Stimulated activated memory B cell treated with anti-CD40 and anti-IgM and Interleukin-4, amounts not matched to agents 10 μg/mL and 1 μg/mL and 100 μg/mL, for 72 hours (primary cell): ENCODE results near the gene SMARCE1.

Experiments
- ATAC-seq: fragments of 150-1000 bp; cut with Tn5 transposase; 2 replicates; pipeline ENCODE4 v1.10.0; 2021
- H3K27ac Mint-ChIP-seq: one replicate; pipeline ENCODE4 v1.8.0; 2022; ENCODE audit warnings: mild to moderate bottlenecking, mixed read lengths
- H3K27me3 Mint-ChIP-seq: one replicate; pipeline ENCODE4 v1.8.0; 2022; ENCODE audit warnings: mixed read lengths
- H3K36me3 Mint-ChIP-seq: one replicate; pipeline ENCODE4 v1.8.0; 2022; ENCODE audit warnings: mixed read lengths
- H3K4me1 Mint-ChIP-seq: one replicate; pipeline ENCODE4 v1.8.0; 2022; ENCODE audit warnings: mixed read lengths
- H3K4me3 Mint-ChIP-seq: one replicate; pipeline ENCODE4 v1.8.0; 2022; ENCODE audit warnings: mild to moderate bottlenecking, moderate library complexity, mixed read lengths
- H3K9me3 Mint-ChIP-seq: one replicate; pipeline ENCODE4 v1.8.0; 2022; ENCODE audit warnings: mixed read lengths

Gene SMARCE1

GRCh38 chr17:40663252-40663651, 15.6 kb upstream of the SMARCE1 start:
- no peaks in the 10 kb centered on the region for H3K36me3 Mint-ChIP-seq
- ATAC-seq, result no peak
- H3K27ac Mint-ChIP-seq, result no peak overlapping the region
- peaks cover 37% of the 10 kb centered on the region for H3K27me3 Mint-ChIP-seq
- no peaks in the 10 kb centered on the region for H3K9me3 Mint-ChIP-seq
- peaks cover 4% of the 10 kb centered on the region for H3K4me1 Mint-ChIP-seq
- H3K4me3 Mint-ChIP-seq, result no peak overlapping the region

- no peaks in the 10 kb centered on the region for H3K9me3 Mint-ChIP-seq
- no peak overlapping the region for H3K27ac Mint-ChIP-seq
- no peak overlapping the region for H3K4me3 Mint-ChIP-seq
- ATAC-seq, result no peak
- H3K4me1 Mint-ChIP-seq, result peaks cover 1% of the 10 kb centered on the region
- H3K27me3 Mint-ChIP-seq, result peaks cover 21% of the 10 kb centered on the region
- no peaks in the 10 kb centered on the region for H3K36me3 Mint-ChIP-seq
Measured at GRCh38 chr17:40659911-40660310, 12.3 kb upstream of the SMARCE1 start.

- no peaks in the 10 kb centered on the region for H3K4me1 Mint-ChIP-seq
- no peak overlapping the region for H3K4me3 Mint-ChIP-seq
- no peaks in the 10 kb centered on the region for H3K36me3 Mint-ChIP-seq
- H3K27ac Mint-ChIP-seq, result no peak overlapping the region
- no peaks in the 10 kb centered on the region for H3K9me3 Mint-ChIP-seq
- peaks cover 17% of the 10 kb centered on the region for H3K27me3 Mint-ChIP-seq
- no peak for ATAC-seq
Measured at GRCh38 chr17:40658396-40658795, 10.8 kb upstream of the SMARCE1 start.

- H3K36me3 Mint-ChIP-seq, result no peaks in the 10 kb centered on the region
- peaks cover 9% of the 10 kb centered on the region for H3K4me1 Mint-ChIP-seq
- H3K4me3 Mint-ChIP-seq, result no peak overlapping the region
Measured at GRCh38 chr17:40651939-40652338, 4.3 kb upstream of the SMARCE1 start.

GRCh38 chr17:40648384-40648968, 858 bp upstream of the SMARCE1 start:
- H3K36me3 Mint-ChIP-seq, result peaks cover 13% of the 10 kb centered on the region
- H3K27ac Mint-ChIP-seq, result peak overlapping the region; percentile 100
- no peaks in the 10 kb centered on the region for H3K9me3 Mint-ChIP-seq
- ATAC-seq, result peak; percentile 46
- peak overlapping the region; percentile 95 for H3K4me3 Mint-ChIP-seq
- H3K27me3 Mint-ChIP-seq, result no peaks in the 10 kb centered on the region
- peaks cover 28% of the 10 kb centered on the region for H3K4me1 Mint-ChIP-seq

More at GRCh38 chr17:40651939-40652338, 4.3 kb upstream of the SMARCE1 start:
- Mint-ChIP-seq H3K27me3 (no peaks in the 10 kb centered on the region), H3K27ac (no peak overlapping the region), H3K9me3 (no peaks in the 10 kb centered on the region)
- ATAC-seq, result no peak

- Mint-ChIP-seq H3K36me3 (peaks cover 25% of the 10 kb centered on the region), H3K9me3 (no peaks in the 10 kb centered on the region), H3K4me3 (peak overlapping the region; percentile 95), H3K27ac (peak overlapping the region; percentile 100), H3K27me3 (no peaks in the 10 kb centered on the region), H3K4me1 (peaks cover 31% of the 10 kb centered on the region)
- ATAC-seq, result peak; percentile 65
Measured at GRCh38 chr17:40646791-40647623, 611 bp downstream of the SMARCE1 start.

GRCh38 chr17:40645943-40646342, 1.7 kb downstream of the SMARCE1 start:
- no peak for ATAC-seq
- peaks cover 34% of the 10 kb centered on the region for H3K4me1 Mint-ChIP-seq
- no peak overlapping the region for H3K27ac Mint-ChIP-seq

GRCh38 chr17:40645291-40645690, 2.3 kb downstream of the SMARCE1 start:
- Mint-ChIP-seq H3K27ac (peak overlapping the region; percentile 17), H3K4me3 (peak overlapping the region; percentile 14), H3K4me1 (peaks cover 39% of the 10 kb centered on the region), H3K27me3 (no peaks in the 10 kb centered on the region), H3K9me3 (no peaks in the 10 kb centered on the region), H3K36me3 (peaks cover 35% of the 10 kb centered on the region)
- ATAC-seq, result no peak

More at GRCh38 chr17:40645943-40646342, 1.7 kb downstream of the SMARCE1 start:
- Mint-ChIP-seq H3K27me3 (no peaks in the 10 kb centered on the region), H3K9me3 (no peaks in the 10 kb centered on the region), H3K4me3 (no peak overlapping the region), H3K36me3 (peaks cover 29% of the 10 kb centered on the region)

- Mint-ChIP-seq H3K36me3 (peaks cover 63% of the 10 kb centered on the region), H3K27me3 (no peaks in the 10 kb centered on the region), H3K9me3 (no peaks in the 10 kb centered on the region), H3K4me3 (no peak overlapping the region), H3K4me1 (peaks cover 17% of the 10 kb centered on the region), H3K27ac (no peak overlapping the region)
- no peak for ATAC-seq
Measured at GRCh38 chr17:40637931-40638330, 9.7 kb downstream of the SMARCE1 start.

- H3K9me3 Mint-ChIP-seq, result no peaks in the 10 kb centered on the region
- no peaks in the 10 kb centered on the region for H3K27me3 Mint-ChIP-seq
- ATAC-seq, result no peak
- peaks cover 62% of the 10 kb centered on the region for H3K36me3 Mint-ChIP-seq
- no peak overlapping the region for H3K4me3 Mint-ChIP-seq
- peak overlapping the region; percentile 62 for H3K27ac Mint-ChIP-seq
- no peaks in the 10 kb centered on the region for H3K4me1 Mint-ChIP-seq
Measured at GRCh38 chr17:40633871-40634270, 13.7 kb downstream of the SMARCE1 start.

GRCh38 chr17:40632216-40632615, 15.4 kb downstream of the SMARCE1 start:
- H3K27ac Mint-ChIP-seq, result no peak overlapping the region
- no peak for ATAC-seq
- peaks cover 59% of the 10 kb centered on the region for H3K36me3 Mint-ChIP-seq
- no peaks in the 10 kb centered on the region for H3K4me1 Mint-ChIP-seq
- H3K9me3 Mint-ChIP-seq, result no peaks in the 10 kb centered on the region
- no peaks in the 10 kb centered on the region for H3K27me3 Mint-ChIP-seq
- no peak overlapping the region for H3K4me3 Mint-ChIP-seq

- H3K36me3 Mint-ChIP-seq, result peaks cover 48% of the 10 kb centered on the region
- no peaks in the 10 kb centered on the region for H3K27me3 Mint-ChIP-seq
- H3K4me3 Mint-ChIP-seq, result no peak overlapping the region
- H3K9me3 Mint-ChIP-seq, result no peaks in the 10 kb centered on the region
- peaks cover 10% of the 10 kb centered on the region for H3K4me1 Mint-ChIP-seq
- ATAC-seq, result no peak
- H3K27ac Mint-ChIP-seq, result no peak overlapping the region
Measured at GRCh38 chr17:40629842-40630241, 17.8 kb downstream of the SMARCE1 start.

GRCh38 chr17:40625311-40625710, 22.3 kb downstream of the SMARCE1 start:
- no peaks in the 10 kb centered on the region for H3K9me3 Mint-ChIP-seq
- H3K4me1 Mint-ChIP-seq, result peaks cover 44% of the 10 kb centered on the region
- no peak overlapping the region for H3K4me3 Mint-ChIP-seq
- ATAC-seq, result no peak
- H3K27ac Mint-ChIP-seq, result peak overlapping the region; percentile 88
- H3K27me3 Mint-ChIP-seq, result no peaks in the 10 kb centered on the region
- peaks cover 13% of the 10 kb centered on the region for H3K36me3 Mint-ChIP-seq

- H3K27ac Mint-ChIP-seq, result peak overlapping the region; percentile 88
- H3K36me3 Mint-ChIP-seq, result peaks cover 9% of the 10 kb centered on the region
- no peaks in the 10 kb centered on the region for H3K9me3 Mint-ChIP-seq
- peak overlapping the region; percentile 44 for H3K4me3 Mint-ChIP-seq
- peaks cover 58% of the 10 kb centered on the region for H3K4me1 Mint-ChIP-seq
- H3K27me3 Mint-ChIP-seq, result no peaks in the 10 kb centered on the region
- peak; percentile 58 for ATAC-seq
Measured at GRCh38 chr17:40623419-40624210, 24.0 kb downstream of the SMARCE1 start.

- H3K4me3 Mint-ChIP-seq, result peak overlapping the region; percentile 44
- H3K27ac Mint-ChIP-seq, result peak overlapping the region; percentile 73
- ATAC-seq, result peak; percentile 79
- H3K36me3 Mint-ChIP-seq, result peaks cover 7% of the 10 kb centered on the region
- peaks cover 62% of the 10 kb centered on the region for H3K4me1 Mint-ChIP-seq
- H3K27me3 Mint-ChIP-seq, result no peaks in the 10 kb centered on the region
- no peaks in the 10 kb centered on the region for H3K9me3 Mint-ChIP-seq
Measured at GRCh38 chr17:40622509-40622928, 25.1 kb downstream of the SMARCE1 start.
